ENCODE data around the gene CES4A. TPM values are rescaled to one million over a fixed set of nuclear protein-coding genes. Genes with fewer than 3 reads are reported as not detected.
"Not testable (repeated sequence)": the region's sequence is repeated elsewhere in the genome, so short reads cannot be mapped to it uniquely, and the experiment has no call there.

The CES4A gene
- total RNA-seq, 1 donor from 2014 or later, result 15.4 TPM

- DNase-seq, result no peak
These were observed 3.2 kb downstream of the CES4A start for GRCh38 chr16:66991545-66992077.

GRCh38 chr16:66993558-66993957, 5.2 kb downstream of the CES4A start:
- not testable (repeated sequence) for DNase-seq

GRCh38 chr16:66996324-66996982, 8.1 kb downstream of the CES4A start:
- peak; percentile 79 for DNase-seq

GRCh38 chr16:66996983-66997358, 8.6 kb downstream of the CES4A start:
- no peak for DNase-seq

- DNase-seq, result peak; percentile 61
These were observed 12.3 kb downstream of the CES4A start for GRCh38 chr16:67000384-67001351.

DNA sequence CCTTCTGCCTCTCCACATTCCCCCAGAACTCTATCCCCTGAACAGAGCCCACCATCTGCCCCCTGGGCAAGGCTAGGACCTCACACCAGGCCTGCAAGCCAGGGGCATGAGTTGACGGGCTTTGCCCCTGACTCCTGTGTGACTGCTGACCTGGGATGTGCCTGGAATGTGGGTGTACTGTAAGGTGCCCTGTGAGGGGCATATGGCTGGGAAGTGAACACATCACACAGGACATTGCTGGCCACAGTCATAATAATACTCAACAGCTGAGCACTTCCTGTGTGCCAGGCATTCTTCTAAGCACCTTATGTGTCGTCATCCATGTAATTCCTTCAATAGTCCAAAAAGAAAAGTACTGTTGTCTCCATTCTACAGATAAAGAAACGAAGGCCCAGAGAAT, 13.3 kb downstream of the CES4A start:
- DNase-seq, result no peak

DNA sequence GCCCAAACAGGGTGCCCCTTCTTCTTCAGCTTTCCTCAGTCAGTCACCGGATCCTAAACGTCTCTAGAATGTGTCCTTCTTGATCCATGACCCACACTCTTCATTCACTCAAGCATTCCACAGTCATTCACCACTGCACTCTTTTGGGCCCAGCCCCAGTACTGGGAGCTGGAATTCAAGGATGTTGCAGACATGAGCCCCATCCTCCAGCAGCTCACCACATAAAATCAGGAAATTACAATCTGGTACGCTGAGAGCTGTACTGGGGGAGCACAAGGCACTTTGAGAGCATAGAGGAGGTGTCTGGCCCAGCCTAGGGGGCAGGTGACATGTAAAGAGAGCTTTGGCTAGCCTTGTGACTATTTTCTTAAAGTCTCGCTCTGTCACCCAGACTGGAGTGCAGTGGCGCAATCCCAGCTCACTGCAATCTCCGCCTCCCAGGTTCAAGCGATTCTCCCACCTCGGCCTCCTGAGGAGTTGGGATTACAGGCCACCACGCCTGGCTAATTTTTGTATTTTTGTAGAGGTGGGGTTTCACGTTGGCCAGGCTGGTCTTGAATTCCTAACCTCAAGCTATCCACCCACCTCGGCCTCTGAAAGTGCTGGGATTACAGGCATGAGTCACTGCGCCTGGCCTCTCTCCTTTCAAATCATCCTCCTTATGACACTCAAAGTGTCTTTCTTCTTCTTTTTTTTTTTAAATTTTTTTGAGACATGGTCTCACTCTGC, 18.7 kb downstream of the CES4A start:
- no peak for DNase-seq

GRCh38 chr16:67009158-67009557, 20.8 kb downstream of the CES4A start:
- DNase-seq, result no peak

DNA sequence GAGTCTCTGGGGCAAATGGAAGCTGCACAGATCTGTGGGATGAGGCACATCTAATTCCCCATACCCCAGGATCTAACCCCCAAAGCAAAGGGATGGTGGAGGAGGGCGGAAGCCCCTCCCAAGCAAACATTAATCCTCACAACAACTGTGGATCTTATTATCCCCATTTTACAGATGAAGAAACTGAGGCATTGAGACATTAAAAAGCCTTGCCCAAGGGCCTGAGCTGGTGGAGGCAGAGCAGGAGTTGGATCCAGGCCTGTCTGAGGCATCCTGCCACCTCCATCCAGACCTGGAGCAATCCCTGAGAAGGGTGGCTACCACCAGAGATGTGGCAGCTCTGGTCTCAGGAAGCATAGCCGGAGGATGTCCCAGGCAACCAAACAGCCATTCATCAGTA, 22.9 kb downstream of the CES4A start:
- no peak for DNase-seq

- no peak for DNase-seq
These were observed 24.9 kb downstream of the CES4A start for GRCh38 chr16:67013233-67013822.

- DNase-seq, result peak; percentile 68
These were observed 25.6 kb downstream of the CES4A start for GRCh38 chr16:67013823-67014633.

DNA sequence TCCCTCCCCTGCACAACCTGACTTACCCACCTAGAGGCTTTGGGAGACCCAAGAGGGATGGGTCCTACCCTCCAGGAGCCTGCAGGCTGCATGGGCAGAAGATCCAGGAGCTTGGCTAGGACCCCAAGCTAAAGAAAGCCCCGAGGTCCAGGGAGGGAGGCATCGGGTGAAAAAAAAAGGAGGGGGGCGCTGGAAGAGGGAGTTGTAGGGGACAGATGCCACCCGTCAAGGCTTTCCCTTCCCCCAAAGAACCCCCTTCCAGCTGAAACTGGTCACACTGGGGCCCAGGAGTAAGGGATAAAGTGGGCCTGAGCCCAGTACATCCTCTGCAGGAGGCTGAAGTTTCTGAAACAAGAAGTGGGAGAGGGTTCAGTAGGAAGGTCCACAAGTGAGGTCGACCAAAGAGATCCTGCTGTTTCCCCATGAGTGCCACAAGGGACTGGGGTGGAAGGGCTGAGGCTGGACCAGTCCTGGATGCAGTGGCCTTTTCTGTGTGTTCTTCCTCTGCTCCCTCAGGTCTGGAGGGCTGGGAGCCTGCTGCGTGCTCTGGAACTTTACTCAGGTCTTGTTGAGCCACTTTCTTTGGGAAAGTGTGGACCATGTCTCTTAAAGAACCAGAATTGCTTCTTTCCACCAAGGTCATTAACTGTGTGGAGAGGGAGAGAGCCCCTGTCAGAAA, 26.4 kb downstream of the CES4A start:
- DNase-seq, result no peak

- DNase-seq, result no peak
These were observed 26.9 kb downstream of the CES4A start for GRCh38 chr16:67015313-67015731.

DNA sequence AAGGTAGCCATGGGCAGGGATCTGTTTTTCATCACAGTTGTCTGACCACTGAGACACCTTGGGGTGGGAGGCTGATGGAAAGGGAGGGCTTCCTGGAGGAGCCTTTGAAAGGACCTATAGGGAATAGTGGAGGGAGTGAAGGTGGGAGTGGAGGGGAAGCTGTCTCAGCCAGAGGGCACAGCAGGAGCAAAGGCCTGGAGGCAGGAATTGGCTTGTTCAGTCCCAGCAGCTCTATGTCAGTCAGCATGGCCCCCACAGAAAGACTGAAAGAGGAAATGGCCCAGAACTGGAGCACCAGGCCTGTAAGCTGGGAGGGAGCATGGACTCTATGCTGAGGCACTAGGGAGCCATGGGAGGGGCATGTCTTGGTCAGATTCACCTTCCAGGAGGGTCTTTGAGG, 27.8 kb downstream of the CES4A start:
- DNase-seq, result no peak

DNA sequence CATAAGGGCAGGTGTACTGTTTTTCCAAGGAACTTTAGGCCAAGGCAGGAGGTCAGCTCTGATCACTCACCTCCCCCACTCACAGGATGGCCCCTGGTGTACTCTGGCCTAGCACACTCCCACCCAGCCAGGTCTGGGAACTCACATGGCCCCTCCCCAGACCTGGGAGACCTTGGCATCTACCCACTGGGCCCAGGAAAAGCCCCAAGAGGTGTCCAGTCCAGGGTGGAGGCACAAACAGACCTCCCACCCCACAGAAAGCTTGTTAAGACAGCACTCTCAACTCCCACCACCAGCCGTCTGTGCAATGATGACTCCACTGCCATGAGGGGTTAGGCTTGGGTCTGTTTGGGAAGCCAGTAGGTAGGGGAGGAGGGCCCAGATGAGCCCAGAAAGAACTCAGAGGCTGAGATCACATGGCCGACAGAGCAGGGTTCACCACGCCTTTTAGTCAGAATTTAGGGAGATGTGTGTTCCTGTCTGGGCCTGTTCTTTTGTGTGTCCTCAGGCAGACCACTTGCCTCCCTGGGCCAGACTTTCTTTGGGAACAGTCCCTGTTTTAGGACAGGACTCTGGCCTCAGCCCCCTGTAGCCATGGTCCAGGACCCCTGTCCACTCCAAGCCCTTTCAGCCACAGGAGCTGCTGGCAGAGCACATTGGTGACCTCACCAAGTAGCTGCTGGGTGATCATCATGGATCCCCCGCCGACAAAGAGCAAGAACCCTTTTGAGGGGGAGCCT, 28.5 kb downstream of the CES4A start:
- DNase-seq, result no peak

- no peak for DNase-seq
These were observed 29.0 kb downstream of the CES4A start for GRCh38 chr16:67017421-67017750.

GRCh38 chr16:67017810-67018488, 29.6 kb downstream of the CES4A start:
- DNase-seq, result peak; percentile 25

DNA sequence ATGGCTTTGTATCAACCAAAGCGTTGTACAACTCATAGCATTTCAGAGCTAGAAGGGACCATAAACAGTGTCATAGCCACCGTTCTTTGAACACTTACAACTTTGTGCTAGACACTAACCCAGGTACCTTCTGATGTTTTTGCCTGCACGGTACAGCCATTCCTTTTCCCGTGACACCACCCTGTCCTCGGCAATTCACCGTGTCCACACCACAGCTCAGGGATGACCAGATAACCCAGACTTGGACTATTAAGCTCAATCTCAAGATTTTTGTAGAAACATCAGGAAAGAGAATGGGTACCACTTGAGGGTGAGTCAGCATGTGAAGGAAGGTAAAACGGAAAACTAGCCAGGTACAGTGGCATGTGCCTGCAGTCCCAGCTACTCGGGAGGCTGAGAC, 30.8 kb downstream of the CES4A start:
- DNase-seq, result no peak

- no peak for DNase-seq
These were observed 32.9 kb downstream of the CES4A start for GRCh38 chr16:67021321-67021720.
